GM18517 (cell line): ENCODE measurements around the gene RALA.
"Not testable (repeated sequence)": the region's sequence is repeated elsewhere in the genome, so short reads cannot be mapped to it uniquely, and the experiment has no call there.

Experiments used
- ATAC-seq: cut with Tn5 transposase; IDR thresholded peaks from one replicate; pipeline ENCODE4 v1.9.1; 2021; ENCODE audit warnings: mild to moderate bottlenecking, moderate library complexity; ENCODE audit not compliant: unreplicated experiment

RALA gene

GRCh38 chr7:39645482-39646407, 22.4 kb downstream of the RALA start:
- no peak for ATAC-seq

DNA sequence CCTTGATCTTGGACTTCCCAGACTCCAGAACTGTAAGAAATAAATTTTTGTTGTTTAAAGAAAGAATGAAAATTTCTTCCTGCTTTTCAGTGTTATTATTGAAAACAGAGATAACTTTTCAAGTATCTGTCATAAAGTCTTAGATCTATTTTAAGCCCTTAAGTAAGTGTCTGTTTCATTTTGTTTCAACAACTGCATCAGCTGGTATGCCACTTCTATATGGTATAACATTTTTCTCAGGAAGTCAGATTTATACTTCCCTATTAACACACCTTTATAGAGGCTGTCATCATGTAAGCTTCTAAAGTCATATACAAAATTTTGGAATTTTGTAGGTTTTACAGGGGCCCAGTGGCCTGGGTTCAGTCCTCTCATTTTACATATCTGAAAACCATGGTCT, 24.4 kb downstream of the RALA start:
- no peak for ATAC-seq

GRCh38 chr7:39650676-39651075, 27.3 kb downstream of the RALA start:
- no peak for ATAC-seq

GRCh38 chr7:39651265-39651664, 27.9 kb downstream of the RALA start:
- ATAC-seq = no peak

- ATAC-seq = no peak
Observed at GRCh38 chr7:39656415-39656814, 33.0 kb downstream of the RALA start.

DNA sequence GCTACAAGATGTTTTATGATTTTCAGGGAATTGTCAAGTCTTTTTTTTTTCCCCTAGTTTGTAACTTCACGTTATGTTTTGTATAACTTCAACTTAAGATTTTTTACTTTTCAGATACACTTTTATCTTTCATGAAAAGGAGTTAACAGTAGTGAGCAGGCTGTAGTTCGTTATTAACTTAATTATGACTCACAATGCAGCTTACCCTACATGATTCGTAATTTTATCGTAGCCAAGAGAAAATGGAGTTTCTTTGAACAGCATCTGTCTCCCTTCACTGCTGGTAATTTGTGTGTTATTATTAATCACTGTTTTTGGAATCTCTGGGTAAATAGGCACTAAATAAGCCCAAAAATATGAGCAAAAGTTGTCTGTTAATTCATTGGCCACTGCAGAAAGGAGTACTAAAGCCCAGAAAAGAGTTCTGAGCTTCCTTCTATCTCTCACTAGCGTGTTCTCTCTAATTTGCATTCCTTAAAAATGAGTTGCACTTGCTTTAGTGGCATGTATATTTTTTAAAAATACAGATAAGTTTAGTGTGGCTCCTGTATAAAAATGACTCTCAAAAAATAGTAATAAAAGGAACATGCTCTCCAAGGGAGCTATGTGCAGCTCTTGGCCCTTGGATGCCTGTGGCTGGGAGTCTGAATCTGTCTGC, 36.1 kb downstream of the RALA start:
- no peak for ATAC-seq

DNA sequence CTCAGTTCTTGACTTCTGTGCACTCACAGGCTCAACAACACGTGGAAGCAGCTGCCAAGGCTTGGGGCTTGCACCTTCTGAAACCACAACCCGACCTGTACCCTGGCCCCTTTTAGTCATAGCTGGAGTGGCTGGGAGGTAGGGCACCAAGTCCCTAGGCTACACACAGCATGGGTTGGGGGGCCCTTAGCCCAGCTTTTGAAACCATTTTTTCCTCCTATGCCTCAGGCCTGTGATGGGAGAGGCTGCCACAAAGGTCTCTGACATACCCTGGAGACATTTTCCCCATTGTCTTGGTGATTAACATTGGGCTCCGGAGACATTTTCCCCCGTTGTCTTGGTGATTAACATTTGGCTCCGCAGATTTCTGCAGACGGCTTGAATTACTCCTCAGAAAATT, 38.6 kb downstream of the RALA start:
- no peak for ATAC-seq

DNA sequence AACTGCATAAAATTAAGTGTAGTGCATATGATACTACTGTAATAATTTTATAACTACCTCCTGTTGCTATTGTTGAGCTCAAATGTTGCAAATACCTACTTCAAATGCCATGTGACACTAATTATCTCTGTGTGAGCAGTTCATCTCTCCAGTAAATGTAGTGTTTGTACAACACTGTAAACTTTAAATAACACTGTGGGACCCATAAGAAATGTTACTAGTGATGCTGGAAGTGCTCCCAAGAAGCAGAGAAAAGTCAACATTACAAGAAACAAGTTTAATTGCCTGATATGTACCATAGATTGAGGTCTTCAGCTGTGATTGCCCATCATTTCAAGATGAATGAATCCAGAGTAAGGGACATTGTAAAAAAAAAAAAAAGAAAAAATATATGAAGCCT, 39.9 kb downstream of the RALA start:
- ATAC-seq = no peak

GRCh38 chr7:39664057-39664456, 40.7 kb downstream of the RALA start:
- no peak for ATAC-seq

GRCh38 chr7:39664585-39664984, 41.2 kb downstream of the RALA start:
- ATAC-seq = no peak

DNA sequence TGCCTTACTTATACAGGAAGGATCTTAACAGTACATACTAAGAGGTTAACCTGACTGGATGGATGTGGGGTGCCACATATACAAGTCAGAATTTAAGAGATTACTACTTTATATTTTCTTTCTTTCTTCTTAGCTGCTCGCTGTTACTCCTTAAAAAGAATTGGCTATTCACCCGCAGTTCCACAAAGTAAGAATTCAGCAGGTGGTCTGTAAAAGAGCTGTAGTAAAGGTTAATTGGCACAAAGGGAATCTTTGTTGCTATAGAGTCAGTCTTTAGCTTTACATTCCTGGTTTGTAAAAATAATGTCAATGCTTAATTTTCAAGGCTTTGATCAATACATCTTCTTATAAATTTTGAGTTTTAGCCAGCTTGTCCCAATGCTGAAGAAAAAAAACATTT, 43.2 kb downstream of the RALA start:
- ATAC-seq = no peak

DNA sequence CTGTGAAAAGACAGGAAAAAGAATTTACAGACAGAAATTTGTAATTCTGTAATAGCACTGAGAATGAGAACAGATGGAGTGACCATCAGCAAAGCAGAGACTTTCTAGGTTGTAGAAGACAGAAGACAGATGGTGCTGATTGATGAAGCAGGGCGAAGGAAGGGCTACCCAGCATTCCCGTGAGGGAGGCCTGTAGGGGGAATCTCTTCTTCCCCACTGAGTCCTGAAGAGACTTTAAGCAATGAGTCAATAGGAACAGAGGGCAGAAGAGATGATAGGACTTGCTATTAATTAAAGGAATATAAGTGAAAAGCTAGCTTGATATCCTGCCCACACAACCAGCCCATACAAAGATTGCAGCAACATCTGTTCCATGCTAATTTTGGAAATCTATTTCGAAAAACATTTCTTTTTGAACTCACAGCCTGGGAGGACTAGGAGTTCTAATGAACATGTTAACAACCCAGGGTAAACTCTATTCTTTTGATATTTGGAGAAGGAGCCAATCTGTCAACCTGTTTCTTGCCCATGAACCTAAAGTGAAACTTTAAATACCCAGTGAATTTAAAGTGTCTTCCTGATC, 44.1 kb downstream of the RALA start:
- no peak for ATAC-seq

- not testable (repeated sequence) for ATAC-seq
Observed at GRCh38 chr7:39668280-39668679, 44.9 kb downstream of the RALA start.

- ATAC-seq = no peak
Observed at GRCh38 chr7:39670052-39670451, 46.7 kb downstream of the RALA start.

- no peak for ATAC-seq
Observed at GRCh38 chr7:39670934-39671333, 47.6 kb downstream of the RALA start.

- ATAC-seq = no peak
Observed at GRCh38 chr7:39672176-39672575, 48.8 kb downstream of the RALA start.

GRCh38 chr7:39673868-39674267, 50.5 kb downstream of the RALA start:
- ATAC-seq = no peak

- ATAC-seq = no peak
Observed at GRCh38 chr7:39674406-39674805, 51.0 kb downstream of the RALA start.

- ATAC-seq = no peak
Observed at GRCh38 chr7:39676346-39676745, 53.0 kb downstream of the RALA start.

DNA sequence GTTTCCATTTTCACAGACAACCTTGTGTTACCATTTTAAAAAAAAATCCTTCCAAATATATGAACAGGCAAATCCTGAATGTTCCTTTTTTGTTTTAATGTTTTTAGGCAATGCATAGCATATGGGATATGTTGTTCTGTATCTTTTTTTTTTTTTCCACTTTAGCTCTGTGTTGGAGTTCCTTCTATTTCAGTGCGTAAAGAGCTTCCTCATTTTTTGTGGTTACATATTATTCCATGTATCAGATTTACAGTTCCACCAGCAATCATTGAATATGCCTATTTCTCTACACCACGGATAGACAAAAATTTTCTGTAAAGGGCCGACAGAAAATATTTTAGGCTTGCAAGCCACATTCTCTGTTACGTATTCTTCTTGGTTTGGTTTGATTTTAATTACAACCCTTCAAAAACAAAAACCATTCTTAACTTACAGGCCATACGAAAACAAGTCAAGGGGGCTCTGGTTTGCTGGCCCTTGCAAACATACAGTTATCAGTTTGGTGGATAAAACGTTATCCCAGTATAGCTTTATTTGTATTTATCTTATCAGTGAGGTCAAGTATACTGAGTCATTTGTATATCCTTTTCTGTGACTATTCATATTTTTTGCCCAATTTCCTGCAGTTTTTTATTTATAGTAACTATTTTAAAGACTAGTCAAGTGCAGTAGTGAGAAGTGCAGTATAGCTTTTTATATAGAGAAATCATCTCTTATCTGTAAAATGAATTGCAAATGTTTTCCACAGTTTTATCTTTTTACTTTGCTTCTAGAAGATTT, 55.7 kb downstream of the RALA start:
- ATAC-seq = no peak

- not testable (repeated sequence) for ATAC-seq
Observed at GRCh38 chr7:39679874-39680273, 56.5 kb downstream of the RALA start.
